Measurements from ENCODE around the gene COX15.

DNA sequence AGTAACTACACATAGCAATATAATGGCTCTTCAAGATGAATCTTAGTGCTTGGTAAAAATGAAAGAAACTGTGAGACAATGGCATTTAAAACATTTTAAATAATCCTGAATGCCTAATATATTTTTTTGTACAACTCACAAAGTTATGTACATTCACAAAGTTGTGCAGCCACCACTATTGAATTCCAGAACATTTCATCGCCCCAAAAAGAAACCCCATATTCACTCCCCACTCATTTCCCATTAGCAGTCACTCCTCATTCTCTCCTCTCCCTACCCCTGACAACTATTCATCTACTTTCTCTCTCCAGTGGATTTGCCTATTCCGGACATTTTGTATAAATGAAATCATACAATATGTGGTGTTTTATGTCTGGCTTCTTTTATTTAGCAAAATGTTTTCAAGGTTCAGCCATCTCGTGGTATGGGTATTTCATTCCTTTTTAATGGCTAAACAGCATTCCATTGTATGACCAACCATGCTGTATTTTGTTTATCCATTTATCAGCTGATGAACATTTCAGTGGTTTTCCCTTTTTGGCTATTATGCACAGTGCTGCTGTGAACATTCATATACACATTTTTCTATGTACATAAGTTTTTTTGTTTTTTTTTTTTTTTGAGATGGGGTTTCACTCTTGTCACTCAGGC lies 37.9 kb downstream of the COX15 start:
- TF ChIP-seq, protein P1, sequence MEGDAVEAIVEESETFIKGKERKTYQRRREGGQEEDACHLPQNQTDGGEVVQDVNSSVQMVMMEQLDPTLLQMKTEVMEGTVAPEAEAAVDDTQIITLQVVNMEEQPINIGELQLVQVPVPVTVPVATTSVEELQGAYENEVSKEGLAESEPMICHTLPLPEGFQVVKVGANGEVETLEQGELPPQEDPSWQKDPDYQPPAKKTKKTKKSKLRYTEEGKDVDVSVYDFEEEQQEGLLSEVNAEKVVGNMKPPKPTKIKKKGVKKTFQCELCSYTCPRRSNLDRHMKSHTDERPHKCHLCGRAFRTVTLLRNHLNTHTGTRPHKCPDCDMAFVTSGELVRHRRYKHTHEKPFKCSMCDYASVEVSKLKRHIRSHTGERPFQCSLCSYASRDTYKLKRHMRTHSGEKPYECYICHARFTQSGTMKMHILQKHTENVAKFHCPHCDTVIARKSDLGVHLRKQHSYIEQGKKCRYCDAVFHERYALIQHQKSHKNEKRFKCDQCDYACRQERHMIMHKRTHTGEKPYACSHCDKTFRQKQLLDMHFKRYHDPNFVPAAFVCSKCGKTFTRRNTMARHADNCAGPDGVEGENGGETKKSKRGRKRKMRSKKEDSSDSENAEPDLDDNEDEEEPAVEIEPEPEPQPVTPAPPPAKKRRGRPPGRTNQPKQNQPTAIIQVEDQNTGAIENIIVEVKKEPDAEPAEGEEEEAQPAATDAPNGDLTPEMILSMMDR (IDR thresholded peaks at IDR 0.05), result no peak
- no peak for TF ChIP-seq POLR2A (IDR thresholded peaks at IDR 0.05; ENCODE audit: low read depth)
- no peak for TF ChIP-seq POLR2AphosphoS5 (IDR thresholded peaks at IDR 0.05)
- TF ChIP-seq EP300 (IDR thresholded peaks at IDR 0.05), result no peak
